HepG2 (cell line): Measurements from ENCODE around the gene PEF1. TPM values are rescaled to one million over a fixed set of nuclear protein-coding genes. Genes with fewer than 3 reads are reported as not detected.

Experiments
- ATAC-seq: fragments of 200-7000 bp; cut with Tn5 transposase; 3 replicates; pipeline ENCODE4 v1.9.1; 2020; ENCODE audit warnings: mild to moderate bottlenecking, moderate library complexity
- BruUV-seq: library from RNA; stranded (reverse); fragments of 400-500 nt; replicated peaks from 2 replicates; lab custom pipeline; 2021; lab: Mats Ljungman, UMichigan
- CTCF ChIA-PET: fragments of 300-600 bp; formaldehyde crosslinking; extraction: SDS; loops from one replicate; lab custom pipeline; 2021; ENCODE audit warnings: low total read pairs, inconsistent platforms, low intra/inter-chr PET ratio; lab: Yijun Ruan, JAX
- POLR2A ChIA-PET: fragments of 350-600 bp; sonication (Branson Sonifier 250); formaldehyde crosslinking; loops from one replicate; lab custom pipeline; 2020; ENCODE audit warnings: antibody characterized with exemption, inconsistent platforms; lab: Yijun Ruan, JAX
- DNase-seq: peaks from one replicate; pipeline ENCODE4 v3.0.0-alpha.2; 2015; ENCODE audit warnings: low spot score
- FAIRE-seq: peaks from 3 replicates; lab custom pipeline; 2011; peaks lifted over from hg19 to GRCh38; lab: Jason Lieb, UNC
- H2AFZ ChIP-seq: one replicate; pipeline ENCODE4 v1.6.1; 2011; ENCODE audit warnings: low read length, inconsistent platforms
- H3K27ac ChIP-seq: fragments of 300-600 bp; 3 replicates; pipeline ENCODE4 v1.8.0; 2011; ENCODE audit warnings: mixed run types, mild to moderate bottlenecking, mixed read lengths, low read length, inconsistent platforms; ENCODE audit not compliant: insufficient read depth; ENCODE audit errors: extremely low read length
- H3K27me3 ChIP-seq, 2 experiments: fragments of 200-600 bp in 1 of 2; 2 replicates in 1 of 2; 3 replicates in 1 of 2; pipeline versions ENCODE4 v1.6.0 to v1.8.0; 2011; ENCODE audit warnings: low read length in 2 of 2, mild to moderate bottlenecking in 2 of 2, moderate library complexity in 2 of 2, inconsistent platforms in 1 of 2; ENCODE audit not compliant: insufficient read depth in 2 of 2, control insufficient read depth in 1 of 2
- H3K36me3 ChIP-seq, 2 experiments: fragments of 200-600 bp in 1 of 2; replicated peaks in 1 of 2; 2 replicates in 1 of 2; 3 replicates in 1 of 2; pipeline versions ENCODE4 v1.5.1 to v1.8.0; 2011; ENCODE audit warnings: low read length in 2 of 2, inconsistent platforms in 1 of 2; ENCODE audit not compliant: insufficient read depth in 2 of 2, control insufficient read depth in 1 of 2
- H3K4me1 ChIP-seq: 2 replicates; pipeline ENCODE4 v1.5.1; 2012; ENCODE audit warnings: low read length, inconsistent platforms; ENCODE audit not compliant: insufficient read depth
- H3K4me2 ChIP-seq: 2 replicates; pipeline ENCODE4 v1.6.0; 2011; ENCODE audit warnings: low read depth, low read length, inconsistent platforms
- H3K4me3 ChIP-seq, 3 experiments: fragments of 200-600 bp in 1 of 3; sonication (generic), shearing (Covaris generic) in 1 of 3; replicated peaks in 1 of 3; 2 replicates each; pipeline ENCODE4 v1.5.1; 2011 to 2016; ENCODE audit warnings: low read length in 3 of 3, inconsistent platforms in 2 of 3, low read depth in 2 of 3, mild to moderate bottlenecking in 2 of 3, control low read depth in 1 of 3, mixed read lengths in 1 of 3; ENCODE audit not compliant: insufficient read depth in 1 of 3
- H3K79me2 ChIP-seq: one replicate; pipeline ENCODE4 v1.6.1; 2011; ENCODE audit warnings: low read length, inconsistent platforms; ENCODE audit not compliant: insufficient read depth
- H3K9ac ChIP-seq: 2 replicates; pipeline ENCODE4 v1.6.0; 2011; ENCODE audit warnings: mild to moderate bottlenecking, low read depth, low read length, inconsistent platforms; ENCODE audit not compliant: insufficient read depth
- H3K9me3 ChIP-seq: 2 replicates; pipeline ENCODE4 v1.5.1; 2012; ENCODE audit warnings: mild to moderate bottlenecking, low read length
- H4K20me1 ChIP-seq: 2 replicates; pipeline ENCODE4 v1.6.0; 2011; ENCODE audit warnings: inconsistent platforms, mild to moderate bottlenecking, low read length, moderate library complexity; ENCODE audit not compliant: insufficient read depth
- ARID4A ChIP-seq: sonication (generic); formaldehyde crosslinking; IDR thresholded peaks from 2 replicates; pipeline ENCODE4 v1.5.0; 2020; ENCODE audit warnings: mild to moderate bottlenecking, missing genetic modification reagents, borderline replicate concordance
- NFYC ChIP-seq: IDR thresholded peaks from 2 replicates; pipeline ENCODE4 v1.6.1; 2016; ENCODE audit warnings: missing genetic modification reagents, missing compliant biosample characterization
- NPAS2 ChIP-seq: sonication (generic); formaldehyde crosslinking; IDR thresholded peaks from 2 replicates; pipeline ENCODE4 v1.8.0; 2022; ENCODE audit warnings: mild to moderate bottlenecking, missing genetic modification reagents, borderline replicate concordance
- NR2C2 ChIP-seq: sonication (generic); formaldehyde crosslinking; IDR thresholded peaks from 2 replicates; pipeline ENCODE4 v1.4.0; 2020; ENCODE audit warnings: missing genetic modification reagents, mild to moderate bottlenecking, moderate library complexity, borderline replicate concordance
- RAD51 ChIP-seq: fragments of 450-650 bp; IDR thresholded peaks from 2 replicates; pipeline ENCODE4 v1.6.1; 2016; ENCODE audit warnings: borderline replicate concordance
- TCF7L2 ChIP-seq: IDR thresholded peaks from 2 replicates; pipeline ENCODE4 v1.6.1; 2011; ENCODE audit warnings: mild to moderate bottlenecking, low read depth, low read length, moderate library complexity
- ZIK1 ChIP-seq: sonication (generic); formaldehyde crosslinking; IDR thresholded peaks from 2 replicates; pipeline ENCODE4 v1.5.0; 2020; ENCODE audit warnings: mild to moderate bottlenecking, low read depth, missing genetic modification reagents, borderline replicate concordance
- ZNF235 ChIP-seq: sonication (generic); formaldehyde crosslinking; IDR thresholded peaks from 2 replicates; pipeline ENCODE4 v1.8.1; 2023; ENCODE audit warnings: mild to moderate bottlenecking, missing genetic modification reagents, borderline replicate concordance
- WGBS: methylation state at CpG from one replicate; pipeline ENCODE4 v1.1.6; 2017; ENCODE audit warnings: low lambda C conversion rate; 5-methylcytosine and 5-hydroxymethylcytosine counted together
- in situ Hi-C: cut with HindIII; loops from 2 replicates; pipeline ENCODE4 v1.10.0; 2017; ENCODE audit warnings: low pct_unique_long_range_greater_than_20kb; ENCODE audit not compliant: extremely low pct_ligation_motif_present
- intact Hi-C: fragments of 100-400 bp; cut with micrococcal nuclease; formaldehyde crosslinking; loops from one replicate; pipeline ENCODE4 v1.10.0; 2022; ENCODE audit not compliant: unreplicated experiment
- polyA plus RNA-seq, 8 experiments: library from polyadenylated mRNA; depleted of rRNA in 3 of 8; stranded (reverse) in 7 of 8; unstranded in 1 of 8; fragments of >200 nt; fragmentation: Illumina TruSeq in 4 of 8; extraction: Trizol in 4 of 8; gene quantifications; 2 replicates each; pipeline versions ENCODE4 v1.2.1 to v1.2.3, GENCODE V29; 2011 to 2016; ENCODE audit warnings: low read depth in 4 of 8, missing spikeins in 1 of 8, mixed read lengths in 1 of 8; ENCODE audit not compliant: insufficient read depth in 1 of 8
- total RNA-seq, 5 experiments: library from RNA; depleted of rRNA; stranded (reverse); fragments of >200 nt; fragmentation: Illumina TruSeq; extraction: Trizol; gene quantifications; 2 replicates each; pipeline ENCODE4 v1.2.3, GENCODE V29; 2016; ENCODE audit warnings: low read depth in 1 of 5

The PEF1 gene
- total and polyA plus RNA-seq, 2 of the 13 experiments (the other 11 are each of a cell fraction or from before 2014, with no cell fraction given) = 57.1 to 57.8 TPM

- TF ChIP-seq ARID4A (CRISPR knock-in tag) (no peak), ZNF235 (CRISPR knock-in tag) (no peak), NPAS2 (CRISPR knock-in tag) (no peak)
Measured at GRCh38 chr1:31648641-31649357, 4.1 kb upstream of the PEF1 start (continued).

DNA sequence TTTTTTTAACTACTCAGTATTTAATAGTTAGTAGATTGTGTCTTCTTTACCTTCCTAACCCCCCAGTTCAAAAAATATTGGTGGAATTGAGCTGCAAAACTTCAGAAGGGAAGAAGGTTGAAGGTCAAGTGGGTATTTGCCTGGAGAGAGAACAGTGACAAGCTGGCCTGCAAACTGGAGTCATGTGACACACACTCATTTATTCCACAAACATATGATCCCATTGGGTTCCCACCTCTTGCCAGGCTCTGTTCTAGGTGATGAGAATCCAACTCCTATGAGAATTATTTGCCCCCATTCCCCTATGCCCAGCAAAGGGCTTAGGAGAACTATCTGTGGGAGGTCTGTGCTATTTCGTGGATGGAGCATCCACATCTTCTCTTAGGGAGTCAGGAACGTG, 3.5 kb upstream of the PEF1 start:
- DNase-seq (peak; percentile 43), ATAC-seq (no peak)
- in situ Hi-C loops = no loop called here
- H3K4me3 ChIP-seq = no peak overlapping the region
- BruUV-seq = no TSS peak
- TF ChIP-seq ZIK1 (CRISPR knock-in tag) (no peak), RAD51 (0 out of 2 replicates have a peak, but pooled peaks have one; percentile 13), NFYC (CRISPR knock-in tag) (no peak), TCF7L2 (no peak), NR2C2 (0 out of 2 replicates have a peak, but pooled peaks have one; percentile 16)
- TF ChIP-seq, all 625 proteins: peak for 2
- peak; percentile 44 for FAIRE-seq
- Histone ChIP-seq H3K9ac (no peak overlapping the region), H3K79me2 (peaks cover 12% of the 10 kb centered on the region), H3K27ac (no peak overlapping the region), H4K20me1 (no peaks in the 10 kb centered on the region), H3K36me3 (no peaks in the 10 kb centered on the region), H2AFZ (no peak overlapping the region), H3K9me3 (no peaks in the 10 kb centered on the region), H3K27me3 (no peaks in the 10 kb centered on the region; a peak in 1 of 5 replicates), H3K4me2 (peak overlapping the region; percentile 20; the same call in 1 of the 2 replicates), H3K4me1 (peaks cover 60% of the 10 kb centered on the region)
- ChIA-PET POLR2A (interaction anchor here (0.7 to 0.8 kb wide), 3 partner anchors 55 to 493 kb away, joined by 3 to 6 read pairs (median 4); partner anchors contain the start of gene COL16A1), CTCF (no interaction called here)
- WGBS = 17% methylated on average over 2 of the region's 2 CpGs
- intact Hi-C loops = no loop called here
